Upper lobe of left lung (tissue), 4 donors: ENCODE measurements around the gene CLEC16A.

Source experiments
- POLR2A ChIP-seq, 4 donors: fragments of 450-650 bp; IDR thresholded peaks; one replicate each; pipeline ENCODE4 v1.5.1; 2016 to 2017; ENCODE audit warnings: antibody characterized with exemption in 4 of 4, mild to moderate bottlenecking in 2 of 4
- TF ChIP-seq, protein P1 (sequence below), 6 experiments: fragments of 450-650 bp in 4 of 6; fragments of 200-600 bp in 2 of 6; sonication (generic) in 2 of 6; IDR thresholded peaks; one replicate each; pipeline ENCODE4 v1.5.1; 2016 to 2019; ENCODE audit warnings: antibody characterized with exemption in 6 of 6

DNA sequence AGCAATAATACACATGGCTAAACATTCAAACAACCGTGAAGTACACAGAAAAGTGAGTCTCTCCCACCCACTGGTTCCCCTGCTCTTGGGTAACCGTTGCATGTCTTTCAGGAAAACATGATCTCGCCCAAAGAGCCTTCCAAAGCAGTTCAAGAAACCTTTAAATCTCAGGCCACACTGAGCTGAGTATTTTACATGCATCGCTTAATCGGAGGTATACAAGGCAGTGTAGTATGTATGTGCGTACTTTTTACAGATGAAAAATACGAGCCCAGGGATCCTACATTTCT, 1.4 kb upstream of the CLEC16A start:
- TF ChIP-seq, protein P1, sequence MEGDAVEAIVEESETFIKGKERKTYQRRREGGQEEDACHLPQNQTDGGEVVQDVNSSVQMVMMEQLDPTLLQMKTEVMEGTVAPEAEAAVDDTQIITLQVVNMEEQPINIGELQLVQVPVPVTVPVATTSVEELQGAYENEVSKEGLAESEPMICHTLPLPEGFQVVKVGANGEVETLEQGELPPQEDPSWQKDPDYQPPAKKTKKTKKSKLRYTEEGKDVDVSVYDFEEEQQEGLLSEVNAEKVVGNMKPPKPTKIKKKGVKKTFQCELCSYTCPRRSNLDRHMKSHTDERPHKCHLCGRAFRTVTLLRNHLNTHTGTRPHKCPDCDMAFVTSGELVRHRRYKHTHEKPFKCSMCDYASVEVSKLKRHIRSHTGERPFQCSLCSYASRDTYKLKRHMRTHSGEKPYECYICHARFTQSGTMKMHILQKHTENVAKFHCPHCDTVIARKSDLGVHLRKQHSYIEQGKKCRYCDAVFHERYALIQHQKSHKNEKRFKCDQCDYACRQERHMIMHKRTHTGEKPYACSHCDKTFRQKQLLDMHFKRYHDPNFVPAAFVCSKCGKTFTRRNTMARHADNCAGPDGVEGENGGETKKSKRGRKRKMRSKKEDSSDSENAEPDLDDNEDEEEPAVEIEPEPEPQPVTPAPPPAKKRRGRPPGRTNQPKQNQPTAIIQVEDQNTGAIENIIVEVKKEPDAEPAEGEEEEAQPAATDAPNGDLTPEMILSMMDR (IDR thresholded peaks at IDR 0.05): no peak
- TF ChIP-seq POLR2A (IDR thresholded peaks at IDR 0.05): no peak
